Kidney capillary endothelial cell (primary cell): Measurements from ENCODE around the gene CXCR2.
A peak's percentile ranks its signal among the peaks of the same experiment; 100 is the strongest.

Source experiments
- DNase-seq: peaks from one replicate; pipeline ENCODE4 v3.0.0-alpha.2; 2018; ENCODE audit warnings: low spot score

CXCR2 gene

GRCh38 chr2:218186355-218186766 lies 60.5 kb downstream of the CXCR2 start:
- DNase-seq, result peak; percentile 62
